Heart left ventricle (tissue), 16 donors: ENCODE measurements around the gene ACAA1. TPM values are rescaled to one million over a fixed set of nuclear protein-coding genes. Genes with fewer than 3 reads are reported as not detected.

ENCODE experiments used
- ATAC-seq, 4 donors: fragments of 200-7000 bp; cut with Tn5 transposase; one replicate each; pipeline ENCODE4 v1.9.1; 2020 to 2022; ENCODE audit warnings: moderate library complexity in 4 of 4, mild to moderate bottlenecking in 3 of 4, moderate number of reproducible peaks in 1 of 4
- DNase-seq, 5 donors: peaks; one replicate each; pipeline ENCODE4 v3.0.0-alpha.2; 2020
- H3K27ac ChIP-seq, 12 donors: fragments of 200-600 bp; sonication (generic) in 4 of 12; one replicate each; pipeline versions ENCODE4 v1.5.0 to v1.8.0; 2016 to 2022; ENCODE audit warnings: mild to moderate bottlenecking in 2 of 12
- H3K27me3 ChIP-seq, 9 donors: fragments of 200-600 bp; sonication (generic) in 2 of 9; one replicate each; pipeline versions ENCODE4 v1.5.1 to v1.8.0; 2016 to 2022; ENCODE audit warnings: mild to moderate bottlenecking in 3 of 9
- H3K36me3 ChIP-seq, 9 donors: fragments of 200-600 bp; sonication (generic) in 2 of 9; one replicate each; pipeline versions ENCODE4 v1.5.0 to v1.8.0; 2018 to 2022; ENCODE audit warnings: mild to moderate bottlenecking in 2 of 9
- H3K4me1 ChIP-seq, 12 donors: fragments of 200-600 bp; sonication (generic) in 4 of 12; one replicate each; pipeline versions ENCODE4 v1.5.0 to v1.8.0; 2016 to 2022; ENCODE audit warnings: mild to moderate bottlenecking in 3 of 12
- H3K4me3 ChIP-seq, 12 donors: fragments of 200-600 bp; sonication (generic) in 4 of 12; one replicate each; pipeline versions ENCODE4 v1.5.0 to v1.8.0; 2017 to 2022; ENCODE audit warnings: mild to moderate bottlenecking in 9 of 12, moderate library complexity in 4 of 12
- H3K9me3 ChIP-seq, 12 donors: fragments of 200-600 bp; sonication (generic) in 4 of 12; one replicate each; pipeline versions ENCODE4 v1.5.0 to v1.8.0; 2016 to 2022; ENCODE audit warnings: mild to moderate bottlenecking in 1 of 12
- POLR2A ChIP-seq, 2 donors: fragments of 450-650 bp; IDR thresholded peaks; one replicate each; pipeline ENCODE4 v1.6.1; 2017; ENCODE audit warnings: antibody characterized with exemption in 2 of 2, mild to moderate bottlenecking in 2 of 2, moderate library complexity in 2 of 2
- WGBS, 4 donors: extraction: QIAGEN DNeasy Blood & Tissue Kit in 2 of 4; methylation state at CpG; one replicate each; pipeline versions ENCODE4 v1.1.5 to v1.1.7; 2013 to 2018; 5-methylcytosine and 5-hydroxymethylcytosine counted together
- intact Hi-C, 10 donors: fragments of 100-400 bp; cut with DNase I; formaldehyde crosslinking; loops; one replicate each; pipeline versions ENCODE4 v1.11.1 to v1.14.2; 2022
- polyA plus RNA-seq, 2 donors: library from polyadenylated mRNA; stranded (reverse); fragments of 200-250 nt; gene quantifications; one replicate each; pipeline ENCODE4 v1.2.3, GENCODE V29; 2013
- total RNA-seq, 9 donors: library from RNA; depleted of rRNA in 2 of 9; stranded (reverse); fragments of >200 nt in 2 of 9; fragmentation: NEBNext Ultra II Directional in 3 of 9; extraction: Animal tissue kit (Norgen Biotek cat#: 25700) in 3 of 9; gene quantifications; one replicate each; pipeline versions ENCODE4 v1.1.0 to v1.2.4, GENCODE V29; 2016 to 2023
- TF ChIP-seq, protein P1 (sequence below), 12 donors: fragments of 200-600 bp; sonication (generic) in 4 of 12; IDR thresholded peaks; one replicate each; pipeline versions ENCODE4 v1.5.0 to v1.8.0; 2018 to 2022; ENCODE audit warnings: antibody characterized with exemption in 12 of 12, mild to moderate bottlenecking in 5 of 12
- donor health status: ischemic (EF 13 %, LVEDD 7.1; RV severe dilation, severe dysfunction).
- donor health status: healthy with polysubstance abuse.
- donor health status: DM: no; HTN: yes; CAD: no.
- donor health status: DM: no; HTN: no; CAD: no.
- donor health status: ischemic (EF 25% LVEDD 6.9; RV normal size, moderate dysfunction).
- donor health status: ischemic (EF 25% LVEDD 5.7; RV mildly dilated, moderate dysfunction).
- donor health status: healthy.
- donor health status: DM: yes; HTN: yes; CAD: no.
- donor health status: ischemic (EF 35%, LVEDD 5.7; RV mildly dilated, moderate dysfunction).
- donor health status: nonischemic (EF 11% LVEDD 7.7; RV severe dilation, severe dysfunction).
- donor health status: DM: yes; HTN: yes; CAD: no.
- donor health status: PGD.
- donor health status: ischemic (EF 29% LVEDD 5.4; RV normal size, mild dysfunction).
- donor health status: nonischemic (EF 23%, LVEDD 6.1; RV moderate dilation, normal function).

Gene ACAA1
- total and polyA plus RNA-seq, 11 donors, result 62.7 to 139 (median 105) TPM

- Histone ChIP-seq H3K4me3 (peak overlapping the region in 1 of 12 donors; percentile 98), H3K27me3 (no peaks in the 10 kb centered on the region), H3K36me3 (peaks cover 0 to 26% (median 0%) of the 10 kb centered on the region in 9 donors), H3K9me3 (peaks cover 0 to 6% (median 0%) of the 10 kb centered on the region in 12 donors), H3K4me1 (peaks cover 0 to 43% (median 15%) of the 10 kb centered on the region in 12 donors), H3K27ac (no peak overlapping the region)
- no peak for DNase-seq
- 91 to 97% (median 95%) methylated on average over 6 to 7 of the region's 7 CpGs for WGBS, 4 donors
- intact Hi-C loops, result loop anchor here in 1 of 10 donors (10.0 kb wide), 1 partner anchor 93 kb away; no protein-coding TSS in a partner anchor
- no peak for ATAC-seq
- TF ChIP-seq, protein P1, sequence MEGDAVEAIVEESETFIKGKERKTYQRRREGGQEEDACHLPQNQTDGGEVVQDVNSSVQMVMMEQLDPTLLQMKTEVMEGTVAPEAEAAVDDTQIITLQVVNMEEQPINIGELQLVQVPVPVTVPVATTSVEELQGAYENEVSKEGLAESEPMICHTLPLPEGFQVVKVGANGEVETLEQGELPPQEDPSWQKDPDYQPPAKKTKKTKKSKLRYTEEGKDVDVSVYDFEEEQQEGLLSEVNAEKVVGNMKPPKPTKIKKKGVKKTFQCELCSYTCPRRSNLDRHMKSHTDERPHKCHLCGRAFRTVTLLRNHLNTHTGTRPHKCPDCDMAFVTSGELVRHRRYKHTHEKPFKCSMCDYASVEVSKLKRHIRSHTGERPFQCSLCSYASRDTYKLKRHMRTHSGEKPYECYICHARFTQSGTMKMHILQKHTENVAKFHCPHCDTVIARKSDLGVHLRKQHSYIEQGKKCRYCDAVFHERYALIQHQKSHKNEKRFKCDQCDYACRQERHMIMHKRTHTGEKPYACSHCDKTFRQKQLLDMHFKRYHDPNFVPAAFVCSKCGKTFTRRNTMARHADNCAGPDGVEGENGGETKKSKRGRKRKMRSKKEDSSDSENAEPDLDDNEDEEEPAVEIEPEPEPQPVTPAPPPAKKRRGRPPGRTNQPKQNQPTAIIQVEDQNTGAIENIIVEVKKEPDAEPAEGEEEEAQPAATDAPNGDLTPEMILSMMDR (IDR thresholded peaks at IDR 0.05), result no peak
- no peak for TF ChIP-seq POLR2A (IDR thresholded peaks at IDR 0.05)
Measured at GRCh38 chr3:38141173-38141951, 4.4 kb upstream of the ACAA1 start.

- Histone ChIP-seq H3K9me3 (no peaks in the 10 kb centered on the region), H3K27me3 (no peaks in the 10 kb centered on the region), H3K36me3 (peaks cover 0 to 26% (median 0%) of the 10 kb centered on the region in 9 donors), H3K4me1 (peaks cover 0 to 50% (median 20%) of the 10 kb centered on the region in 12 donors), H3K27ac (no peak overlapping the region), H3K4me3 (peak overlapping the region in 3 of 12 donors; percentile 86 to 99 (median 98))
- 96 to 100% (median 97%) methylated on average over 4 to 13 of the region's 13 CpGs for WGBS, 4 donors
- intact Hi-C loops, result loop anchor here in 1 of 10 donors (10.0 kb wide), 1 partner anchor 94 kb away; no protein-coding TSS in a partner anchor
- TF ChIP-seq, protein P1 (IDR thresholded peaks at IDR 0.05), result no peak
- TF ChIP-seq POLR2A (IDR thresholded peaks at IDR 0.05), result no peak
- DNase-seq (peak in 1 of 5 donors; percentile 44), ATAC-seq (no peak)
Measured at GRCh38 chr3:38140326-38141172, 3.6 kb upstream of the ACAA1 start.

DNA sequence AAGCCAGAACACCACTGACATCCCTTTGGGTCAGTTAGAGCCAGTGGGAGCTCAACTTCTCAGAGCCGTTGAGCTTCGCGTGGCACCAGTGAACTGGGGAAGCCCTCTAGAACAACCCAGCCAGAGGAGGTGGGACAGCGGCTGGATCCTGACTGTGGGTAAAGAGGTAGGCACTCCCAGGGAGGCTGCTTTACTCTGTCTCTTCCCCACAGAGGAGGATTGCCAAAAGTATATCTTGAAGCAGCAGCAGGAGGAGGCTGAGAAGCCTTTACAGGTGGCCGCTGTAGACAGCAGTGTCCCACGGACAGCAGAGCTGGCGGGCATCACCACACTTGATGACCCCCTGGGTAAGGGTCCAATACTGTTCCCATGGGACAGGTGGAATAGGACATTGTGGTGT is 2.7 kb upstream of the ACAA1 start:
- intact Hi-C loops, result loop anchor here in 5 of 10 donors (2.0 to 10.0 kb wide), 8 partner anchors 25 to 335 kb away; partner anchors contain the start of genes ACVR2B (in 2 of the 5), XYLB (in 2 of the 5) and OXSR1 (in 1 of the 5)

More for the DNA sequence above, 2.7 kb upstream of the ACAA1 start:
- peaks cover 0 to 31% (median 8%) of the 10 kb centered on the region in 9 donors for H3K36me3 ChIP-seq
- H3K4me3 ChIP-seq, result peak overlapping the region; percentile 29 to 99 (median 90)
- H3K4me1 ChIP-seq, result peaks cover 0 to 59% (median 29%) of the 10 kb centered on the region in 12 donors
- DNase-seq, result no peak
- no peaks in the 10 kb centered on the region for H3K27me3 ChIP-seq
- no peaks in the 10 kb centered on the region for H3K9me3 ChIP-seq
- peak overlapping the region in 2 of 12 donors; percentile 94 to 99 for H3K27ac ChIP-seq
- no peak for TF ChIP-seq POLR2A (IDR thresholded peaks at IDR 0.05)
- TF ChIP-seq, protein P1 (IDR thresholded peaks at IDR 0.05), result no peak
- 87 to 98% (median 91%) methylated on average over 4 to 7 of the region's 7 CpGs for WGBS, 4 donors
- ATAC-seq, result no peak
